Sigmoid colon (tissue), 7 donors: ENCODE measurements around the gene SLCO3A1. TPM values are rescaled to one million over a fixed set of nuclear protein-coding genes. Genes with fewer than 3 reads are reported as not detected.
"Not testable (repeated sequence)": the region's sequence is repeated elsewhere in the genome, so short reads cannot be mapped to it uniquely, and the experiment has no call there.

Experiments used
- DNase-seq: peaks from one replicate; pipeline ENCODE4 v3.0.0-alpha.2; 2019
- H3K27ac ChIP-seq, 4 donors: fragments of 200-600 bp; sonication (generic); one replicate each; pipeline ENCODE4 v1.5.1; 2016 to 2019; ENCODE audit warnings: mild to moderate bottlenecking in 1 of 4
- H3K27me3 ChIP-seq, 3 donors: fragments of 200-600 bp; sonication (generic); one replicate each; pipeline ENCODE4 v1.5.1; 2019; ENCODE audit warnings: mild to moderate bottlenecking in 1 of 3
- H3K36me3 ChIP-seq, 4 donors: fragments of 200-600 bp; sonication (generic); one replicate each; pipeline ENCODE4 v1.5.1; 2016 to 2019
- H3K4me1 ChIP-seq, 4 donors: fragments of 200-600 bp; sonication (generic); one replicate each; pipeline ENCODE4 v1.5.1; 2017 to 2019
- H3K4me3 ChIP-seq, 4 donors: fragments of 200-600 bp; sonication (generic); one replicate each; pipeline ENCODE4 v1.5.1; 2017 to 2019; ENCODE audit warnings: mild to moderate bottlenecking in 2 of 4, moderate library complexity in 1 of 4
- H3K9me3 ChIP-seq, 4 donors: fragments of 200-600 bp in 3 of 4; sonication (generic) in 3 of 4; one replicate each; pipeline versions ENCODE4 v1.5.1 to v1.6.1; 2013 to 2019
- CTCF ChIP-seq, 4 experiments: fragments of 450-650 bp in 3 of 4; fragments of 200-600 bp in 1 of 4; IDR thresholded peaks; one replicate each; pipeline ENCODE4 v1.5.1; 2016 to 2019; ENCODE audit warnings: antibody characterized with exemption in 4 of 4, mild to moderate bottlenecking in 3 of 4, moderate library complexity in 2 of 4
- EP300 ChIP-seq, 4 donors: sonication (generic); formaldehyde crosslinking; IDR thresholded peaks; one replicate each; pipeline ENCODE4 v1.6.1; 2017; ENCODE audit warnings: antibody characterized with exemption in 4 of 4
- POLR2A ChIP-seq, 2 donors: fragments of 450-650 bp; IDR thresholded peaks; one replicate each; pipeline ENCODE4 v1.6.1; 2016; ENCODE audit warnings: antibody characterized with exemption in 2 of 2, mild to moderate bottlenecking in 2 of 2, moderate library complexity in 2 of 2
- POLR2AphosphoS5 ChIP-seq, 4 donors: sonication (generic); formaldehyde crosslinking; IDR thresholded peaks; one replicate each; pipeline ENCODE4 v1.6.1; 2017; ENCODE audit warnings: antibody characterized with exemption in 4 of 4
- WGBS, 2 donors: extraction: QIAGEN DNeasy Blood & Tissue Kit; methylation state at CpG; one replicate each; pipeline ENCODE4 v1.1.7; 2013; 5-methylcytosine and 5-hydroxymethylcytosine counted together
- intact Hi-C: fragments of 100-400 bp; cut with DNase I; formaldehyde crosslinking; loops from one replicate; pipeline ENCODE4 v1.15.1; 2023
- polyA plus RNA-seq, 3 donors: library from polyadenylated mRNA; stranded (reverse); fragments of 200-250 nt; gene quantifications; one replicate each; pipeline ENCODE4 v1.2.3, GENCODE V29; 2013
- total RNA-seq, 4 donors: library from RNA; depleted of rRNA; stranded (reverse); fragments of >200 nt; gene quantifications; one replicate each; pipeline ENCODE4 v1.1.0, GENCODE V29; 2016
- donor health status: healthy with polysubstance abuse.
- donor health status: Bipolar disorder and iron deficiency.
- donor health status: healthy.

SLCO3A1 gene
- total and polyA plus RNA-seq, 7 donors = 1.4 to 10.5 (median 4.6) TPM

DNA sequence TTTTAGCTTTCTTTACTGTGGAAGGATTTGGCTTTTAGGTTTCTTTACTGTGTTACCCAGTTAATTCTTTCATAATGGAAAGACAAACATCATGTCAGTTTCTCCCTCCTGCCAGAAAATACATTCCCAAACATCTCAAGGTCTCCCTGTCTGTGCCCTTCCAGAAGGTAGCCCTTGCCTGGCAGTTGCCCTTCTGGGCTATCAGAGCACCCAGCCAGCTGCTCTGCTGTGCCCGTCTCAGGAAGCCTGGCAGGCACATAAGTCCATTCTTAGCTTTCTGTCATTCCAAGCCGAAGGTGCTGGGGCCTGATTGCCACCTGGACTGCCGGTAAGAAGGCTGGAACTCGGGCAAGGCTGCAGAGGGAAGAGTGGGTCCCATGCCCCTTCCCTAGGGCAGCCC is 203.4 kb downstream of the SLCO3A1 start:
- no peaks in the 10 kb centered on the region for H3K4me1 ChIP-seq
- no peaks in the 10 kb centered on the region for H3K9me3 ChIP-seq
- H3K27ac ChIP-seq = no peak overlapping the region
- no peaks in the 10 kb centered on the region for H3K36me3 ChIP-seq
- WGBS, 2 donors = 64% methylated on average over 4 of the region's 4 CpGs
- no peak for TF ChIP-seq POLR2AphosphoS5 (IDR thresholded peaks at IDR 0.05)
- no peak for TF ChIP-seq CTCF (IDR thresholded peaks at IDR 0.05)
- no peak for TF ChIP-seq EP300 (IDR thresholded peaks at IDR 0.05)
- no peak for TF ChIP-seq POLR2A (IDR thresholded peaks at IDR 0.05)
- intact Hi-C loops = no loop called here
- H3K27me3 ChIP-seq = no peaks in the 10 kb centered on the region
- no peak for DNase-seq
- H3K4me3 ChIP-seq = no peak overlapping the region

GRCh38 chr15:92059036-92059970 is 205.8 kb downstream of the SLCO3A1 start:
- Histone ChIP-seq H3K27ac (no peak overlapping the region), H3K4me3 (no peak overlapping the region), H3K9me3 (peaks cover 0 to 3% (median 0%) of the 10 kb centered on the region in 4 donors), H3K36me3 (no peaks in the 10 kb centered on the region), H3K4me1 (no peaks in the 10 kb centered on the region), H3K27me3 (no peaks in the 10 kb centered on the region)
- DNase-seq = no peak
- intact Hi-C loops = no loop called here
- no peak for TF ChIP-seq CTCF (IDR thresholded peaks at IDR 0.05)
- no peak for TF ChIP-seq POLR2AphosphoS5 (IDR thresholded peaks at IDR 0.05)
- no peak for TF ChIP-seq POLR2A (IDR thresholded peaks at IDR 0.05)
- 93 to 94% methylated on average over 15 of the region's 15 CpGs for WGBS, 2 donors

- H3K4me3 ChIP-seq, DNase-seq, intact Hi-C loops, H3K27ac ChIP-seq, H3K9me3 ChIP-seq, H3K4me1 ChIP-seq, H3K27me3 ChIP-seq, H3K36me3 ChIP-seq: not testable (repeated sequence)
- 41 to 58% methylated on average over 3 of the region's 3 CpGs for WGBS, 2 donors
These were observed 206.4 kb downstream of the SLCO3A1 start for GRCh38 chr15:92059971-92060311.

GRCh38 chr15:92061511-92062195 is 208.1 kb downstream of the SLCO3A1 start:
- H3K4me1 ChIP-seq = no peaks in the 10 kb centered on the region
- no peak overlapping the region for H3K4me3 ChIP-seq
- peaks cover 0 to 5% (median 0%) of the 10 kb centered on the region in 4 donors for H3K9me3 ChIP-seq
- DNase-seq = no peak
- H3K27me3 ChIP-seq = no peaks in the 10 kb centered on the region
- no peak for TF ChIP-seq CTCF (IDR thresholded peaks at IDR 0.05)
- TF ChIP-seq POLR2AphosphoS5 (IDR thresholded peaks at IDR 0.05) = no peak
- no peak for TF ChIP-seq EP300 (IDR thresholded peaks at IDR 0.05)
- TF ChIP-seq POLR2A (IDR thresholded peaks at IDR 0.05) = no peak
- intact Hi-C loops = no loop called here
- H3K27ac ChIP-seq = no peak overlapping the region
- 93 to 94% methylated on average over 7 of the region's 7 CpGs for WGBS, 2 donors
- H3K36me3 ChIP-seq = no peaks in the 10 kb centered on the region

DNA sequence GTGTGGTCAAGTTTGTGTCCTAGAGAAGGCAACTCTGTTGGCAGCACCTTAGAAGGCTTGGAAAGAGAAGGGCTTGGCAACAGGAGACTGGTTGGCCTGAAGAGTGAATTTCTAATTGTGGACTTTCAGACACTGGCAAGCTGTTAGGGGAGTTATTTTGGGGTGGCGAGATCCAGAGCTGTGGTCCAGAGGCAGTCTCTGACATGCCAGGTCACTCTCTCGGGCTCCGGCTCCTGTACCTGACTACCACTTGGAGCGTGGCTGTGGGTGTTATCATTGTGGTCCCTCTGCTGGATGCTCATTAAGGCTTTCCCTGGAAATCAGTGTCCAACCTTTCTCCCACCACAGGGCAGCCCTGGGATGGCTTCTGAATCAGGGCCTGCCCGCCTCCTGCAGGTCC is 209.0 kb downstream of the SLCO3A1 start:
- no peaks in the 10 kb centered on the region for H3K27me3 ChIP-seq
- no peak for TF ChIP-seq CTCF (IDR thresholded peaks at IDR 0.05)
- WGBS, 2 donors = 94 to 97% methylated on average over 5 of the region's 5 CpGs
- intact Hi-C loops = no loop called here
- H3K9me3 ChIP-seq = peaks cover 0 to 5% (median 0%) of the 10 kb centered on the region in 4 donors
- no peaks in the 10 kb centered on the region for H3K4me1 ChIP-seq
- no peaks in the 10 kb centered on the region for H3K36me3 ChIP-seq
- no peak overlapping the region for H3K4me3 ChIP-seq
- H3K27ac ChIP-seq = no peak overlapping the region
- no peak for DNase-seq
